H1 (cell line): Measurements from ENCODE around the gene DNAJB6. TPM values are rescaled to one million over a fixed set of nuclear protein-coding genes. Genes with fewer than 3 reads are reported as not detected.

Experiments
- CTCF ChIA-PET: fragments of 300-600 bp; sonication (Branson Sonifier 250); formaldehyde crosslinking; loops from one replicate; lab custom pipeline; 2021; ENCODE audit not compliant: partially characterized antibody; lab: Charles Lee
- POLR2A ChIA-PET: fragments of 300-600 bp; sonication (Branson Sonifier 250); formaldehyde crosslinking; loops from one replicate; lab custom pipeline; 2021; ENCODE audit warnings: inconsistent platforms; ENCODE audit not compliant: partially characterized antibody; lab: Charles Lee
- DNase-seq, 2 experiments: peaks; one replicate each; pipeline versions ENCODE4 v3.0.0 to v3.0.0-alpha.2; 2010 to 2022; ENCODE audit warnings: low spot score in 2 of 2, low read depth in 1 of 2, mixed read lengths in 1 of 2
- FAIRE-seq: peaks from 2 replicates; lab custom pipeline; 2011; peaks lifted over from hg19 to GRCh38; lab: Jason Lieb, UNC
- H2AFZ ChIP-seq: 2 replicates; pipeline ENCODE4 v1.8.1; 2012; ENCODE audit warnings: low read length, inconsistent platforms
- H2AK5ac ChIP-seq: 2 replicates; pipeline ENCODE4 v1.6.1; 2013; ENCODE audit warnings: low read depth, low read length
- H2BK120ac ChIP-seq: replicated peaks from 2 replicates; pipeline ENCODE3; 2013; ENCODE audit warnings: low read depth, low read length, inconsistent platforms
- H2BK12ac ChIP-seq: 2 replicates; pipeline ENCODE4 v1.6.1; 2013; ENCODE audit warnings: low read depth, low read length
- H2BK15ac ChIP-seq: 2 replicates; pipeline ENCODE4 v1.6.1; 2013; ENCODE audit warnings: low read length
- H2BK20ac ChIP-seq: 2 replicates; pipeline ENCODE4 v1.6.1; 2013; ENCODE audit warnings: low read length
- H2BK5ac ChIP-seq: 2 replicates; pipeline ENCODE4 v1.6.1; 2013; ENCODE audit warnings: low read depth, low read length
- H3K14ac ChIP-seq: 2 replicates; pipeline ENCODE4 v1.6.1; 2013; ENCODE audit warnings: inconsistent platforms; ENCODE audit not compliant: insufficient read length
- H3K18ac ChIP-seq: 2 replicates; pipeline ENCODE4 v1.6.1; 2013; ENCODE audit warnings: low read length; ENCODE audit errors: extremely low read depth
- H3K23ac ChIP-seq: 2 replicates; pipeline ENCODE4 v1.6.1; 2013; ENCODE audit warnings: inconsistent platforms; ENCODE audit not compliant: insufficient read length
- H3K23me2 ChIP-seq: 2 replicates; pipeline ENCODE4 v1.6.1; 2013; ENCODE audit warnings: low read depth, low read length
- H3K27ac ChIP-seq: 2 replicates; pipeline ENCODE4 v1.6.1; 2011; ENCODE audit warnings: low read depth, low read length, inconsistent platforms
- H3K27me3 ChIP-seq, 4 experiments: replicated peaks in 1 of 4; 1 replicate in 1 of 4; 2 replicates in 3 of 4; pipeline versions ENCODE4 v1.6.1 to v1.8.1; 2011 to 2013; ENCODE audit warnings: low read length in 3 of 4, mild to moderate bottlenecking in 3 of 4, inconsistent platforms in 2 of 4, mixed read lengths in 2 of 4, moderate library complexity in 1 of 4; ENCODE audit not compliant: control insufficient read depth in 3 of 4, insufficient read depth in 3 of 4; ENCODE audit errors: extremely low read depth in 1 of 4
- H3K36me3 ChIP-seq, 4 experiments: 2 replicates each; pipeline versions ENCODE4 v1.6.1 to v1.8.1; 2011 to 2013; ENCODE audit warnings: mild to moderate bottlenecking in 4 of 4, low read length in 3 of 4, moderate library complexity in 2 of 4, control low read depth in 1 of 4, inconsistent platforms in 1 of 4; ENCODE audit not compliant: insufficient read depth in 4 of 4, control insufficient read depth in 2 of 4
- H3K4ac ChIP-seq: replicated peaks from 2 replicates; pipeline ENCODE3; 2013; ENCODE audit warnings: low read length, low read depth, mixed read lengths, inconsistent platforms; ENCODE audit not compliant: insufficient read length
- H3K4me1 ChIP-seq, 4 experiments: replicated peaks in 1 of 4; 1 replicate in 1 of 4; 2 replicates in 3 of 4; pipeline versions ENCODE4 v1.6.1 to v1.8.1; 2011 to 2013; ENCODE audit warnings: low read length in 3 of 4, inconsistent platforms in 2 of 4, mixed read lengths in 1 of 4; ENCODE audit not compliant: insufficient read depth in 4 of 4, control insufficient read depth in 3 of 4
- H3K4me2 ChIP-seq, 2 experiments: 2 replicates each; pipeline versions ENCODE4 v1.6.1 to v1.8.1; 2011 to 2013; ENCODE audit warnings: low read depth in 2 of 2, low read length in 2 of 2, control low read depth in 1 of 2, inconsistent platforms in 1 of 2, mild to moderate bottlenecking in 1 of 2; ENCODE audit not compliant: insufficient read depth in 1 of 2
- H3K4me3 ChIP-seq, 4 experiments: fragments of 200-600, 300-600 bp in 1 of 4; sonication (generic), shearing (Covaris generic), sonication (Bioruptor Twin) in 1 of 4; 2 replicates each; pipeline versions ENCODE4 v1.5.1 to v1.8.1; 2011 to 2016; ENCODE audit warnings: low read length in 4 of 4, low read depth in 3 of 4, control low read depth in 2 of 4, inconsistent platforms in 2 of 4, mild to moderate bottlenecking in 2 of 4, mixed read lengths in 1 of 4, moderate library complexity in 1 of 4; ENCODE audit not compliant: insufficient read depth in 2 of 4; ENCODE audit errors: extremely low read depth in 1 of 4
- H3K56ac ChIP-seq: replicated peaks from 2 replicates; pipeline ENCODE3; 2013; ENCODE audit warnings: low read depth, mild to moderate bottlenecking, mixed read lengths, low read length, inconsistent platforms; ENCODE audit not compliant: insufficient read length
- H3K79me1 ChIP-seq: 2 replicates; pipeline ENCODE4 v1.6.1; 2013; ENCODE audit warnings: low read depth, low read length, control low read depth
- H3K79me2 ChIP-seq, 2 experiments: 2 replicates each; pipeline versions ENCODE4 v1.6.1 to v1.8.1; 2012 to 2013; ENCODE audit warnings: low read length in 2 of 2, mild to moderate bottlenecking in 2 of 2, inconsistent platforms in 1 of 2; ENCODE audit not compliant: insufficient read depth in 2 of 2, control insufficient read depth in 1 of 2
- H3K9ac ChIP-seq, 4 experiments: replicated peaks in 1 of 4; 1 replicate in 1 of 4; 2 replicates in 3 of 4; pipeline versions ENCODE4 v1.6.1 to v1.8.1; 2011 to 2013; ENCODE audit warnings: low read depth in 3 of 4, low read length in 3 of 4, control low read depth in 2 of 4, mild to moderate bottlenecking in 2 of 4, moderate library complexity in 2 of 4, inconsistent platforms in 1 of 4; ENCODE audit errors: extremely low read depth in 1 of 4
- H3K9me3 ChIP-seq, 2 experiments: 2 replicates each; pipeline versions ENCODE4 v1.6.1 to v1.8.1; 2012 to 2013; ENCODE audit warnings: mild to moderate bottlenecking in 2 of 2, moderate library complexity in 2 of 2, control low read depth in 1 of 2, inconsistent platforms in 1 of 2, low read depth in 1 of 2, low read length in 1 of 2, mixed read lengths in 1 of 2; ENCODE audit not compliant: insufficient read depth in 2 of 2
- H4K20me1 ChIP-seq, 2 experiments: replicated peaks in 1 of 2; 2 replicates each; pipeline versions ENCODE3 to v1.8.1; 2011 to 2013; ENCODE audit warnings: inconsistent platforms in 2 of 2, low read length in 2 of 2, mild to moderate bottlenecking in 1 of 2; ENCODE audit not compliant: insufficient read depth in 2 of 2, control insufficient read depth in 1 of 2
- H4K5ac ChIP-seq: 2 replicates; pipeline ENCODE4 v1.6.1; 2013; ENCODE audit warnings: low read length, low read depth, mixed read lengths, inconsistent platforms; ENCODE audit not compliant: insufficient read length
- H4K8ac ChIP-seq: 2 replicates; pipeline ENCODE4 v1.8.0; 2013; ENCODE audit warnings: mild to moderate bottlenecking, moderate library complexity, low read length, inconsistent platforms; ENCODE audit not compliant: insufficient read depth; ENCODE audit errors: extremely low read depth
- H4K91ac ChIP-seq: replicated peaks from 2 replicates; pipeline ENCODE3; 2013; ENCODE audit warnings: low read length, mixed read lengths, inconsistent platforms; ENCODE audit not compliant: insufficient read length
- BCL11A ChIP-seq, 2 experiments: IDR thresholded peaks; one replicate each; pipeline ENCODE4 v1.6.1; 2011; ENCODE audit warnings: low read depth in 2 of 2, low read length in 2 of 2, mild to moderate bottlenecking in 2 of 2
- BRCA1 ChIP-seq: IDR thresholded peaks from 2 replicates; pipeline ENCODE4 v1.6.1; 2012; ENCODE audit warnings: low read depth, low read length, improper control_type of control experiment
- CTBP2 ChIP-seq: IDR thresholded peaks from 2 replicates; pipeline ENCODE4 v1.7.0; 2011; ENCODE audit warnings: borderline replicate concordance, mild to moderate bottlenecking, moderate library complexity, mixed read lengths, low read length; ENCODE audit not compliant: insufficient read depth, insufficient read length
- EGR1 ChIP-seq: IDR thresholded peaks from 2 replicates; pipeline ENCODE4 v1.6.1; 2011; ENCODE audit warnings: low read depth, low read length, borderline replicate concordance
- JUND ChIP-seq: IDR thresholded peaks from 2 replicates; pipeline ENCODE4 v1.6.1; 2011; ENCODE audit warnings: mild to moderate bottlenecking, improper control_type of control experiment, low read length
- POU5F1 ChIP-seq: IDR thresholded peaks from 2 replicates; pipeline ENCODE4 v1.6.1; 2011; ENCODE audit warnings: low read depth, mild to moderate bottlenecking, low read length, moderate library complexity
- RBBP5 ChIP-seq: IDR thresholded peaks from 2 replicates; pipeline ENCODE4 v1.7.1; 2012; ENCODE audit warnings: low read depth, mild to moderate bottlenecking, inconsistent platforms, low read length, moderate library complexity, borderline replicate concordance
- SAP30 ChIP-seq: fragments of 300-600 bp; sonication (generic); IDR thresholded peaks from 2 replicates; pipeline ENCODE4 v1.7.1; 2012; ENCODE audit warnings: low read length, moderate library complexity, mild to moderate bottlenecking, inconsistent platforms; ENCODE audit not compliant: insufficient read depth, insufficient replicate concordance
- SIX5 ChIP-seq: IDR thresholded peaks from 2 replicates; pipeline ENCODE4 v1.6.1; 2011; ENCODE audit warnings: mild to moderate bottlenecking, low read depth, low read length
- SP4 ChIP-seq: IDR thresholded peaks from 2 replicates; pipeline ENCODE4 v1.6.1; 2012; ENCODE audit warnings: low read length, inconsistent platforms
- TBP ChIP-seq: IDR thresholded peaks from 2 replicates; pipeline ENCODE4 v1.6.1; 2011; ENCODE audit warnings: low read depth, low read length, improper control_type of control experiment
- TCF12 ChIP-seq: IDR thresholded peaks from 2 replicates; pipeline ENCODE4 v1.6.1; 2011; ENCODE audit warnings: low read depth, mild to moderate bottlenecking, low read length
- USF2 ChIP-seq: IDR thresholded peaks from 2 replicates; pipeline ENCODE4 v1.6.1; 2011; ENCODE audit warnings: low read length, improper control_type of control experiment
- WGBS, 2 experiments: shearing (Covaris generic) in 1 of 2; methylation state at CpG; one replicate each; pipeline versions ENCODE4 v1.1.6 to v1.1.7; 2013 to 2015; ENCODE audit warnings: low lambda C conversion rate in 2 of 2, mixed read lengths in 2 of 2, inconsistent platforms in 1 of 2, low coverage in 1 of 2, missing lambda C conversion rate in 1 of 2; ENCODE audit not compliant: insufficient replicate concordance in 2 of 2, insufficient coverage in 1 of 2, insufficient read length in 1 of 2; ENCODE audit errors: extremely low coverage in 1 of 2, missing lambda C conversion rate in 1 of 2; 5-methylcytosine and 5-hydroxymethylcytosine counted together
- polyA plus RNA-seq, 7 experiments: library from polyadenylated mRNA; depleted of rRNA in 3 of 7; stranded (reverse) in 5 of 7; unstranded in 2 of 7; fragments of >200 nt in 5 of 7; fragments of 200-250 nt in 2 of 7; gene quantifications; 1 replicate in 5 of 7; 2 replicates in 1 of 7; 4 replicates in 1 of 7; pipeline versions ENCODE4 v1.2.1 to v1.2.3, GENCODE V29; 2011 to 2013; ENCODE audit warnings: missing spikeins in 2 of 7, mixed read lengths in 2 of 7
- total RNA-seq: library from RNA; stranded (reverse); fragmentation: NEBNext Ultra II Directional; extraction: Animal tissue kit (Norgen Biotek cat#: 25700); gene quantifications from 2 replicates; pipeline ENCODE4 v1.2.1, GENCODE V29; 2021

The DNAJB6 gene
- total and polyA plus RNA-seq, 2 of the 8 experiments (the other 6 are each of a cell fraction or from before 2014, with no cell fraction given): 166 to 295 TPM

- Histone ChIP-seq H2BK15ac (no peak overlapping the region), H3K4me2 (no peak overlapping the region), H2BK5ac (no peak overlapping the region), H3K14ac (no peak overlapping the region), H3K27ac (no peak overlapping the region), H3K23me2 (no peaks in the 10 kb centered on the region), H4K8ac (no peak overlapping the region), H4K20me1 (no peaks in the 10 kb centered on the region), H3K56ac (no peak overlapping the region), H3K4me3 (no peak overlapping the region), H4K5ac (no peak overlapping the region), H2AK5ac (no peak overlapping the region), H2BK120ac (no peak overlapping the region), H3K27me3 (no peaks in the 10 kb centered on the region), H4K91ac (no peak overlapping the region), H3K9ac (no peak overlapping the region), H3K79me1 (no peaks in the 10 kb centered on the region), H2BK12ac (no peak overlapping the region), H3K18ac (no peak overlapping the region), H3K36me3 (peaks cover 0 to 3% (median 1%) of the 10 kb centered on the region in 4 experiments; a peak in 3 of 8 replicates), H2AFZ (no peak overlapping the region), H3K4ac (no peak overlapping the region), H3K79me2 (no peaks in the 10 kb centered on the region), H3K4me1 (no peaks in the 10 kb centered on the region), H2BK20ac (no peak overlapping the region), H3K23ac (no peak overlapping the region), H3K9me3 (no peaks in the 10 kb centered on the region)
- no peak for FAIRE-seq
- POLR2A ChIA-PET: no interaction called here
- CTCF ChIA-PET: interaction anchor here (0.7 to 1.3 kb wide), 2 partner anchors 9 to 15 kb away, joined by 3 read pairs; no protein-coding TSS in a partner anchor
- no peak for DNase-seq
- 90% methylated on average over 31 of the region's 31 CpGs; no CpG with 5 or more reads in 1 of the 2 experiments for WGBS, 2 experiments
- TF ChIP-seq SP4 (no peak), TBP (no peak), RBBP5 (no peak), BRCA1 (no peak), TCF12 (no peak), EGR1 (no peak), BCL11A (IDR thresholded peaks at IDR 0.05; ENCODE audit: low read depth in 2 of 2, low read length in 2 of 2) (no peak), USF2 (no peak), JUND (no peak), POU5F1 (no peak), SIX5 (no peak), CTBP2 (no peak), SAP30 (no peak)
These were observed 87.2 kb downstream of the DNAJB6 start for GRCh38 chr7:157423886-157424565.
